ENCODE results near the gene HRH3.

GRCh38 chr20:62240020-62240685, 20.1 kb upstream of the HRH3 start:
- TF ChIP-seq CTCF (IDR thresholded peaks at IDR 0.05) (no peak), POLR2A (IDR thresholded peaks at IDR 0.05) (no peak)
